K562 treated with DMSO at 1 percent for 48 hours (cell line): ENCODE results near the gene SERINC4. TPM values are rescaled to one million over a fixed set of nuclear protein-coding genes. Genes with fewer than 3 reads are reported as not detected.

ENCODE experiments used
- total RNA-seq: library from RNA; unstranded; fragments of 300-600 nt; gene quantifications from 2 replicates; pipeline ENCODE4 v1.2.3, GENCODE V29; 2022; ENCODE audit warnings: low replicate concordance; ENCODE audit errors: extremely low read depth

Gene SERINC4
- not detected in 2 replicates for total RNA-seq

DNA sequence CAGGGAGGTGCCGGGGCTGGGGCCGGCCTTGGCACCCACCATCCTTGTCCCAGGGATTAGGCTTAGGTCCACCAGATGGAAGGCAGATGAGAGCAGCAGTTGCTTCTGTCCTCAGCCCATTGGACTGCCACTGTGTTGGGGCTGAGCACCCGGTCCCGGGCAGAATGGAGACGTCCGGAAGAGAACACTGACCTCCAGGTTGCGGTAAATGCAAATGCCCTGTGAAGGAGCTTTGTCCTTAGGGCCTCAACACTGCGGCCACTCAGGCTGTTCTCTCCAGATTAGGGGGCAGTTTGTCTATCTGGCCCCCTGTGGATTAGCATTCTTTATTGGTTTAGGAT is at the start of gene SERINC4:
SERINC4 (minus strand) TSS at position 276 of the 341 bp plus-strand sequence; CDS start at position 42, 234 bp downstream.

DNA sequence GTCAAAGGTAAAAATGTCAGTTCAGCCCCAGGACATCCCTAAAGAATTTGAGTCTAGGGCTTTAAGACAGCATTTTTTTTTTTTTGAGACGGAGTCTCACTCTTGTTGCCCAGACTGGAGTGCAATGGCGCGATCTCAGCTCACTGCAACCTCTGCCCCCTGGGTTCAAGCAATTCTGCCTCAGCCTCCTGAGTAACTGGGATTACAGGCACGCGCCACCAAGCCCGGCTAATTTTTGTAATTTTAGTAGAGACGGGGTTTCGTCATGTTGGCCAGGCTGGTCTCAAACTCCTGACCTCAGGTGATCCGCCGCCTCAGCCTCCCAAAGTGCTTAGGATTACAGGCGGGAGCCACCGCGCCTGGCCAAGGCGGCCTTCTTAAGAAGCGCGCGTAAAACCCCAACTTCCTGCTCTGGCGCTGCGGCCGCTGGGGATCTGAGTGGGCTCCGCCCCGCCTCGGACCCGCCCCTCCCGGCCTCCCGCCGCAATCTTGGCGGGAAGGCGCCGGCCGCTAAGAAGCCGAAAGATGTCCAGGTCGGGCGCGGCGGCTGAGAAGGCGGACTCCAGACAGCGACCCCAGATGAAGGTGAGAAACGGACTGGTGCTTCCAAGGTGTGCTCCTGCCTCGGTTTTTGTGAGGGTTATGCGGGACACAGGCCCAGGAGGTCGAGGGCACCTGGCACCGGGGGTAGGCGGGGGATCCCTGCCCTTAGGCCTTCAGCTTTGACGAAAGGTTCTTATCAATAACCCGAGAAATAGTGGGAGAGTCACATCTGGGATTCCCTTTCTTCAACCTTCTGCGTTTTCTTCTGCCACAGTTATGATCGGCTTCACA is 26.7 kb upstream of the SERINC4 start, which contains the start of gene WDR76:
WDR76 (plus strand) TSS at position 495 of the 834 bp plus-strand sequence; CDS start at position 526, 31 bp downstream.

GRCh38 chr15:43824302-43825246 is 24.6 kb upstream of the SERINC4 start, which contains the start of gene MFAP1:
Gene MFAP1 (minus strand): TSS chr15:43824690. CDS start chr15:43824569, 121 bp downstream.

GRCh38 chr15:43800286-43801141 is 494 bp upstream of the SERINC4 start, which contains the start of gene HYPK:
Gene HYPK (plus strand): TSS chr15:43800599. CDS start chr15:43800623, 24 bp downstream.

DNA sequence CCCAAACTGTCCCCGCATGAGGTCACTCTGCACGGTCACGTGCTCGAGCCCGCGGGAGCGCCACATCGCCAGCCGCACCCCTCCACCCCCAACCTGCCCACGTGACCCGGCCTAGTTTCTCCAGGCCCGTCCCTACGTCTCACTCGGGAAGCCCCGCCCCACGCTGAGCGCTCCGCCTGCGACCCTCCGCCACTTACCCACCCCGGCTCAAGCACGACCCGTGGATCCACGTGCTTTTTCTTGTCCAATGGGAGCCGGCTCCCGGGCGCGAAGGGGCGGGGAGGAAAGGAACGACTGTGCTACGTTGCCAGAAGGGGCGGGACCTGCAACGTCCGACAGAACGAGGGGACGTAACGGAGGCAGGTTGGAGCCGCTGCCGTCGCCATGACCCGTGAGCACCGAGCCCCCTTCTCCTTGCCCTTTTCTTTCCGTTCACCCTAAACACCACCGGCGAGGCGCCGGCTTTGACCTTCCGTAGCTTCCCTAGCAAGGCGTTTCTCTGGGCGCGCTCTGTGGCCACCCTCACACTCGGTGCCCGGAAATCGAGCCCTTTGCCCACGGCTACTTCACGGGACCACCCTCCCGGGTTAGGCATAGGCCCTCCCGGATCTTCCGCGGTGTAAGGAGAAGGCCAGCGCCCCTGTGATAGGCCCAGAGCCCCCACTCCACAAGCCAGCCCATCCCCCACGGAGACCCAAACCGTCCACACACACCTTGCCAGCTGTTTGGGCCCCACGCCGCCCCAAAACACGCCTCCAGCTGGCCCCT is 7.8 kb downstream of the SERINC4 start, which contains the start of gene SERF2:
SERF2 (plus strand) TSS at position 328 of the 768 bp plus-strand sequence; CDS start at position 385, 57 bp downstream.

DNA sequence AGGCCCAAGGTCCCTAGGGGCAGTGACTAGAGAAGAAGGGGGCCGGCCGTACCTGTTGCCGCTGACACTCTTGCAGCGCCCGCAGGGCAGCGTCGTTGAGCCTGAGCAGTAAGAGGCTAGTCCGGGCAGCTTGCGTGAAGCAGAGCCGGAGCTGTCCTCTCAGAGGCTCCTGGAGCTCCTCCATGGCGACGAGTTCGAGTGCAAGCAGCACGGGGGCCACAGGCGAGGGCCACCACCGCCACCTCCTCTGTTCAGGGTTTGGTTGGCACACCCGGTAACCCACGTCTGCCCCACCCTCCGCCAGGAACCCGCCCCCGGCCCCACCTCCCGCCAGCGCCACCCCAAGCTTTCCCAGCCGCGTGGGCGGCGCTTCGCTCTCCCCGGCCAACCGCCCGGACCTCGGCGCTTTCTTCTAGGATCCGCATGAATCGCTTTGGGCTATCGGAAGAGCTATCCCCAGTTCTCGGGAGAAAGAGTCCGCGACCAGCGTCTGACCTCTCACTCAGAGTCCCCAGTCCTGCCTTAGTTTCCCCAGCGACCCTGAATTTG is 23.2 kb downstream of the SERINC4 start, which contains the start of gene ELL3:
ELL3 (minus strand) TSS at position 249 of the 549 bp plus-strand sequence; CDS start at position 184, 65 bp downstream.

GRCh38 chr15:43746245-43746902 is 53.6 kb downstream of the SERINC4 start, which contains the start of gene PDIA3:
Gene PDIA3 (plus strand): TSS chr15:43746438. CDS start chr15:43746540, 102 bp downstream.

Other genes with a start within 250 kb of the SERINC4 start
- gene PPIP5K1, start 210.0 kb downstream of the SERINC4 start, total RNA-seq, result not detected in 2 replicates
- not detected in 2 replicates for gene CKMT1B, start 206.2 kb downstream of the SERINC4 start, total RNA-seq
- gene STRC, start 181.4 kb downstream of the SERINC4 start, total RNA-seq, result not detected in 2 replicates
- gene CATSPER2, start 151.4 kb downstream of the SERINC4 start, total RNA-seq, result not detected in 2 replicates
- gene CKMT1A, start 106.4 kb downstream of the SERINC4 start, total RNA-seq, result not detected in 2 replicates
- gene PDIA3, start 53.8 kb downstream of the SERINC4 start, total RNA-seq, result not detected in 2 replicates
- not detected in 2 replicates for gene ELL3, start 23.3 kb downstream of the SERINC4 start, total RNA-seq
- gene SERF2, start 7.9 kb downstream of the SERINC4 start, total RNA-seq, result 1,029 TPM in 1 of 2 replicates, not detected in the other
- not detected in 2 replicates for gene HYPK, start 379 bp upstream of the SERINC4 start, total RNA-seq
- gene MFAP1, start 24.5 kb upstream of the SERINC4 start, total RNA-seq, result 183 TPM in 1 of 2 replicates, not detected in the other
- gene WDR76, start 26.8 kb upstream of the SERINC4 start, total RNA-seq, result not detected in 2 replicates